Central memory CD4-positive, alpha-beta T cell (primary cell): ENCODE results near the gene ACTL6B.
A peak's percentile ranks its signal among the peaks of the same experiment; 100 is the strongest.

Source experiments
- DNase-seq: peaks from one replicate; pipeline ENCODE4 v3.0.0; 2022

Gene ACTL6B

DNA sequence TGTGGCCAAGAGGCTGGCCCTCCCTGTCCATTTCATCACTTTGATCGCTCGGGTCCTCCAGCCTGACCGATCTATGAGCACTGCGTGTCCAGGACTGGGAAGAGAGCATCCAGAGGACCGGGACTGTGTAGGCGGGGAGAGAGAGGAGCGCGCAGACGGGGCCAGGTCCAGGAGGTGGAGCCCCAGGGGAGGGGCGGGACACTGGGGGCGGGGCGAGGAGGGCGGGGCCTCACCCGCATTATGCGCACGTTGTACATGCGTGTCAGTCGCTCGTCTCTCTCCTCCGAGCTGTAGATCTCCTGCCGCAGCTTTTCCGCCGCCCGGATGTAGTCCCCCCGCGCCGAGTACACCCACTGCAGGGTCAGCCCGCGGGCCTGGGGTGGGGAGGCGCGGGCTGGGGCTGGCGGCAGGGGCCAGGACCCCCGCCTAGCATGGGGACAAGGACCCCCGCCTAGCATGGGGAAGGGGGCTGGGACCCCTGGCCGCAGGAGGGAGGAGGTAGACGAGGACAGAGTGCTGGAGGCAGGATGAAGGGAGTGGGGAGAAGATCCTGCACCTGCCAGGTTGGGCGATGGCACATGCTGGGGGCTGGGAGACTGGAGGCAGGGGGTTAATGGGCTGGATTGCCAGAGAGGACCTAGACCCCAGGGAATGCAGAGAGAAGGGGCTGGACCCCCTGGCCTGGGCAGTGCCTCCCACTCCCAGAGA, 29.6 kb downstream of the ACTL6B start:
- DNase-seq, result peak; percentile 80

DNA sequence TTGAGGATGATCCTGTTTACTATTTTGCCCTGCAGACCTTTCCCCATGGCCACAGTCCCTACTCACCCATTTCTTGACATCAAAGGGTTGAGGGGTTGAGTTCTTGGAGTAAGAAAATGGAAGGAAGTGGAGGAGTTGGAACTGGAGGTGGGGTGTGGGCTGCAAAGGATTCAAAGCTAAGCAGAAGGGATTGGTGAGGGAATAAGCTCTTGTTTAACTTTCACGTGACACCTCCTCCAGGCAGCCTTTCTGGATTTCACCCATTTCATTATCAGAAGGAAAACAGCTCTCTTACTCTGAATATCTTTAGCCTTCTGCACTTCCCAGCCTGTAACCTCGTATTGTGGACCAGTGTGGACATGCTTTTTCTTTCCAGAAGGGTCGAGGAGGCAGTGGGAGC, 30.2 kb downstream of the ACTL6B start:
- DNase-seq, result no peak

DNA sequence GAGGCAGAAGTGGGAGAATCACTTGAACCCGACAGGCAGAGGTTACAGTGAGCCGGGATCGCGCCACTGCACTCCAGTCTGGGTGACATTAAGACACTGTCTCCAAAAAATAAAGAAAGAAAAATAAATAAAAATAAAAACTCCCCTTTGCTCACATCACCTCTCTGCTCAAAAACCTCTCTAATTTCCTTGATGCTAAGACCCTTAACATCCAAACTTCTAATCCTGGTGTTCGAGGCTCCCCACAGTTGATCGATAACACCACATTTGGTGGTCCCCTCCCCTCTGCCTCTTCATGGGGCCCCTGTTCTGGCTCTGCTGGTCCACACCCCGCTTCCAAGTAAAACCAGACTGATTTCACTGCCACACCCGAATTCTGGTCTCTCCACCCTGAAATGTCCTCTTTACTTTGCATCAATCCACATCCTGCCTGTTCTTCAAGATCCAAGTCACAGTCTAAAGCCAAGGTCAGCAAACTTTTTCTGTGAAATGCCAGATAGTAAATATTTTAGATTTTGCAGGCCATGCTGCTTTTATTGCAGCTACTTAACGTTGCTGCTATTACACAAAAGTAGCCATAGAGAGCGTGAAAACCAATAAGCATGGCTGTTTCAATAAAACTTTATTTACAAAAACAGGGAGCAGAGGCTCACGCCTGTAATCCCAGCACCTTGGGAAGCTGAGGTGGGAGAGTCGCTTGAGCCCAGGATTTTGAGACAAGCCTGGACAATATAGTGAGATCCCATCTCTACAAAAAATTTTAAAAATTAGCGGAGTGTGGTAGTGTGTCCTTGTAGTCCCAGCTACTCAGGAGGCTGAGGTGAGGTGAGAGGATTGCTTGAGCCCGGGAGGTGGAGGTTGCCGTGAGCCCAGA, 32.1 kb downstream of the ACTL6B start:
- no peak for DNase-seq

GRCh38 chr7:100621554-100621953, 34.7 kb downstream of the ACTL6B start:
- DNase-seq, result no peak

DNA sequence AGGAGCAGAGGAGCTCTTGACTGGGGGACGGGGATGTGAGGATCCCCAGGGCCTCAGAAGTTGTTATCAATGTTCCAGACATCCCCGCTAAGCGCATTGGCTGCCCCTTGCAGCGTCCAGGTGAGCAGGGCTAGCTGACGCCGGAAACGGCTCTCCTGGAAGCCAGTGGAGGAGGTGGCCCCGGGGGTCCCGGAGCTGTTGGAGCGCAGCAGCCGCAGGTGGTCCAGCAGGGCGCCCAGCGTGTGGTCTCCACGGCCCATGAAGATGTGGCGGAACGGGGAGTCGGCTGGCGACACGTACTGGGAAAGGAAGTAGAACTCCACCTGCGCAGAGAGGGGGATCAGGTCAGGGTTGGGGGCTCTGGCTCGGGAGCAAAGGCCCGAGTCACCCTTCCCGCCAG, 35.4 kb downstream of the ACTL6B start:
- no peak for DNase-seq

DNA sequence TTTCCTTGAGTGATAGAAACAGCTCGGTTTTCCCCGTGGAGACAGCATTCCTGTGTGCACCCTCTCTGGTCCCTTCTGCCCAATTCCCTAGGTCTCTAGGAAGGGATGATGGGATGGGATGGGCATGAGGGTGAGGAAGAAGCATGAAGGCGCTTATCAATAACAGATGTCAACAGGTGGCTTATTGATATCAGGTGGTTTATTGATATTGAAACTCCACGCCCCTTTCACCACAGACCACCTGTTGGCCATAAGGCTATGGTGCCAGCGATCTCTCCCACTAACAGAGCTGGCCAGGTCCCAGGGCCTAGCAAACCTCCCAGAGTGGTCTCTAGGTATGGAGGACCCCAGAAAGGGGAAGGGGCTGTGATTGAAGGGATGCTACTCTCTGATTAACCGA, 36.0 kb downstream of the ACTL6B start:
- no peak for DNase-seq

DNA sequence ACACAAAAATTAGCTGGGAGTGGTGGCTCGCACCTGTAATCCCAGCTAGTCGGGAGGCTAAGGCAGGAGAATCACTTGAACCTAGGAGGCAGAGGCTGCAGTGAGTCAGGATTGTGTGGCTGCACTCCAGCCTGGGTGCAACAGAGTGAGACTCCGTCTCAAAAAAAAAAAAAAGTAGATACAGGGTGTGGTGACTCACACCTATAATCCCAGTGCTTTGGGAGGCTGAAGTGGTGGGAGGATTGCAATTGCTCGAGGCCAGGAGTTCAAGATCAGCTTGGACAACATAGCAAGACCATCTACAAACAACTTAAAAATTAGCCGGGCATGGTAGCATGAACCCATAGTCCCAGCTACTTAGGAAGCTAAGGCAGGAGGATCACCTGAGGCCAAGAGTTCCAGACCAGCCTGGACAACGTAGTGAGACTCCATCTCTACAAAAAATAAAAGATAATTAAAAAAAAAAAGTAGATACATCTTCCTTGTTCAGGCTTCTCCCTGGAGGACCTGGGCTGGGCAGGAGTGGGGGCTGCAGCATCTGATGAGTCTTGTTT, 41.9 kb downstream of the ACTL6B start:
- DNase-seq, result no peak

DNA sequence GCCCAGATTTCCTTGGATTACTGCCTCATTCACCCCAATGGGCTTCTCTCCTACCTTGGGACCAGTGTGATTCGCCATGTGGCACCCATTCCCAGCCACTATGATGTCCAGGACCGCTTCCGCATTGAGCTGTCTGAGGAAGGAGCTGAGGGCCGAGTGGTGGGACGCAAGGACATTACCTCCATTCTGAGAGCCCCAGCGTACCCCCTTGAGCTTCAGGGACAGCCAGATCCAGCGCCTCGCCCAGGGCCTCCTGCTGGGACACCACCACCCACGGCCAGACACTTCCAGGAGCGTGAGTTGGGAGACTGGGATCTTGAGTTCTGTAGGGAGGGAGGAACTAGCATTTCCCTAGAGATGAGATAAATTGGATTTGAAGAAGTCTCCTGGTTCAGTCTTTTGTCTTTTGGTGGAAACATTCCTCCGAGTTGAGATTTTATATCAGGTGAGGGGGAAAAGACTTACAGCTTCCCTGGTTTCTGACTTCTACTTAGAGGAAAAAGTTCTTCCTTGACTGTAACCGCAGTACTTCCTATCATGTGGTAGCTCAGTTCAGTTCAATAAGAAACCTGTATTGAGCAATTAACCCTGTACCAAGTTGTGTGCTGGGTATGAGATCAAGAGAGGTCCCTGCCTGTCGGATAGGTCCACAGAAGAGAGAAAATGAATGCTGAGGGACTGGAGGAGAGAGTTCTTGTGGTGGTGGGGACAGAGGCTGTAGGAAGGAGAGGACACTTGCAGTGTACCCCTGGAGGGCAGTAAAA, 42.7 kb downstream of the ACTL6B start:
- DNase-seq, result no peak

- DNase-seq, result no peak
These were observed 43.4 kb downstream of the ACTL6B start for GRCh38 chr7:100612730-100613390.

GRCh38 chr7:100611983-100612729, 44.1 kb downstream of the ACTL6B start, which contains the start of gene MOSPD3:
TSS of gene MOSPD3 (plus strand) at chr7:100612540. CDS start at chr7:100612792, 252 bp downstream.
- peak; percentile 97 for DNase-seq

DNA sequence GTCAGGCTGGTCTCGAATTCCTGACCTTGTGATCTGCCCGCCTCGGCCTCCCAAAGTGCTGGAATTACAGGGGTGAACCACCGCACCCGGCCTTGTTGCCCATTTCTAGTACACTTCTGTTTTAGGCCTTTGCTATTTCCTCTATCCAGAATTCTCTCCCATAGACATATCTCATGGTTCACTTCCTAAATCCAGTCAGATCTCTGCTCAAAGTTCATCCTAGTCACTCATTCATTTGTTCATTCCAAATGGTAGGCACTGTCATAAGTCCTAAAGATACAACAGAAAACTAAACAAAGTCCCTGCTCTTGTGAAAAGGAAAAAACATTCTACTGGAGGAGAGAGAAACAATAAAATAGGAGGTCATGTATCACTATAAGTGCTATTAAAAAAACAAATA, 46.3 kb downstream of the ACTL6B start:
- DNase-seq, result no peak

DNA sequence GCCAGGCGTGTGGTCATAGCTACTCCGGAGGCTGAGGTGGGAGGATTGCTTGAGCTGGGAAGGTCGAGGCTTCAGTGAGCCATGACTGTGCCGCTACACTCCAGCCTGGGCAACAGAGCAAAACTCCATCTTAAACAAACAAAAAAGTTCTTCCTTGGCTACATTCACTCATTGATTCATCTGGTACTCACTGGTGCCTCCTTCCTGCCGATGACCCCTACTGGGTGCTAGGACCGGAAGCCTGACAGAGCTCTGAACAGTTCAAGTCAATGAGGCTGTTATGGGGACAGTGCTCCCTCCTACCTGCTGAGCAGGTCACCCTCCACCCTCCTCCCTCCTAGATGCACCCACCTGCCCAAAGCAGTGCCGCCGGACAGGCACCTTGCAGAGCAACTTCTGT, 49.1 kb downstream of the ACTL6B start:
- DNase-seq, result no peak

DNA sequence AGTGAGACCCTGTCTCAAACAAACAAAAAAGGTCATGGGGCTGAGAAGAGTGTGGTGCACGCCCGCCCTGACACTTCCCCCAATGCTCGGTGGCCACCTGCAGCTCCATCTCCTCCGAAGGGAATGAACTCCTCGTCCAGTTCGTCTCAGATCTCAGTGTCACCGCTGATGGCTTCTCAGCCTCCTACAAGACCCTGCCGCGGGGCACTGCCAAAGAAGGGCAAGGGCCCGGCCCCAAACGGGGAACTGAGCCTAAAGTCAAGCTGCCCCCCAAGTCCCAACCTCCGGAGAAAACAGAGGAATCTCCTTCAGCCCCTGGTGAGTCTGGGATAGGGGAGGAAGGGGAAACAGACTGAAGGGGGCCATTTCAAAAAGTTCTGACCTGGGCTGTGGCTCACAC, 49.9 kb downstream of the ACTL6B start:
- DNase-seq, result no peak

GRCh38 chr7:100604976-100605911, 51.0 kb downstream of the ACTL6B start:
- no peak for DNase-seq

- peak; percentile 57 for DNase-seq
These were observed 51.9 kb downstream of the ACTL6B start for GRCh38 chr7:100604028-100604975.

GRCh38 chr7:100603726-100604027, 52.6 kb downstream of the ACTL6B start:
- DNase-seq, result no peak

GRCh38 chr7:100602889-100603725, 53.1 kb downstream of the ACTL6B start:
- DNase-seq, result no peak

GRCh38 chr7:100600730-100601038, 55.6 kb downstream of the ACTL6B start:
- no peak for DNase-seq
